Measurements from ENCODE around the gene PDE4D.

GRCh38 chr5:59604111-59604510 lies 289.4 kb downstream of the PDE4D start:
- TF ChIP-seq CTCF (IDR thresholded peaks at IDR 0.05): no peak
- TF ChIP-seq, protein P1, sequence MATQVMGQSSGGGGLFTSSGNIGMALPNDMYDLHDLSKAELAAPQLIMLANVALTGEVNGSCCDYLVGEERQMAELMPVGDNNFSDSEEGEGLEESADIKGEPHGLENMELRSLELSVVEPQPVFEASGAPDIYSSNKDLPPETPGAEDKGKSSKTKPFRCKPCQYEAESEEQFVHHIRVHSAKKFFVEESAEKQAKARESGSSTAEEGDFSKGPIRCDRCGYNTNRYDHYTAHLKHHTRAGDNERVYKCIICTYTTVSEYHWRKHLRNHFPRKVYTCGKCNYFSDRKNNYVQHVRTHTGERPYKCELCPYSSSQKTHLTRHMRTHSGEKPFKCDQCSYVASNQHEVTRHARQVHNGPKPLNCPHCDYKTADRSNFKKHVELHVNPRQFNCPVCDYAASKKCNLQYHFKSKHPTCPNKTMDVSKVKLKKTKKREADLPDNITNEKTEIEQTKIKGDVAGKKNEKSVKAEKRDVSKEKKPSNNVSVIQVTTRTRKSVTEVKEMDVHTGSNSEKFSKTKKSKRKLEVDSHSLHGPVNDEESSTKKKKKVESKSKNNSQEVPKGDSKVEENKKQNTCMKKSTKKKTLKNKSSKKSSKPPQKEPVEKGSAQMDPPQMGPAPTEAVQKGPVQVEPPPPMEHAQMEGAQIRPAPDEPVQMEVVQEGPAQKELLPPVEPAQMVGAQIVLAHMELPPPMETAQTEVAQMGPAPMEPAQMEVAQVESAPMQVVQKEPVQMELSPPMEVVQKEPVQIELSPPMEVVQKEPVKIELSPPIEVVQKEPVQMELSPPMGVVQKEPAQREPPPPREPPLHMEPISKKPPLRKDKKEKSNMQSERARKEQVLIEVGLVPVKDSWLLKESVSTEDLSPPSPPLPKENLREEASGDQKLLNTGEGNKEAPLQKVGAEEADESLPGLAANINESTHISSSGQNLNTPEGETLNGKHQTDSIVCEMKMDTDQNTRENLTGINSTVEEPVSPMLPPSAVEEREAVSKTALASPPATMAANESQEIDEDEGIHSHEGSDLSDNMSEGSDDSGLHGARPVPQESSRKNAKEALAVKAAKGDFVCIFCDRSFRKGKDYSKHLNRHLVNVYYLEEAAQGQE (IDR thresholded peaks at IDR 0.05; ENCODE audit: insufficient read depth in 1 of 2, low read depth in 2 of 2, low read length in 1 of 2): no peak
